A673 (cell line): ENCODE results near the gene PAF1. TPM values are rescaled to one million over a fixed set of nuclear protein-coding genes. Genes with fewer than 3 reads are reported as not detected.

Experiments
- BruUV-seq: library from RNA; stranded (reverse); fragments of 400-500 nt; replicated peaks from 2 replicates; lab custom pipeline; 2021; lab: Mats Ljungman, UMichigan
- CTCF ChIA-PET: fragments of 300-600 bp; sonication (Branson Sonifier 250); formaldehyde crosslinking; loops from one replicate; lab custom pipeline; 2022; ENCODE audit warnings: antibody characterized with exemption; lab: Charles Lee
- POLR2A ChIA-PET: fragments of 300-600 bp; sonication (Branson Sonifier 250); formaldehyde crosslinking; loops from one replicate; lab custom pipeline; 2022; ENCODE audit warnings: antibody characterized with exemption; ENCODE audit not compliant: low non-redundant PET; lab: Charles Lee
- DNase-seq: peaks from one replicate; pipeline ENCODE4 v3.0.0-alpha.2; 2015; ENCODE audit warnings: low spot score
- H3K27ac ChIP-seq: fragments of 200-600 bp; sonication (generic); 2 replicates; pipeline ENCODE4 v1.5.1; 2016; ENCODE audit warnings: mixed run types, low read depth, mild to moderate bottlenecking, mixed read lengths, antibody characterized with exemption, low read length; ENCODE audit not compliant: poor library complexity, severe bottlenecking
- H3K27me3 ChIP-seq: fragments of 200-600 bp; sonication (generic); replicated peaks from 2 replicates; pipeline ENCODE4 v1.6.1; 2017; ENCODE audit warnings: mixed run types, low read depth, mild to moderate bottlenecking, mixed read lengths, antibody characterized with exemption, low read length; ENCODE audit not compliant: insufficient read depth, poor library complexity
- H3K36me3 ChIP-seq: fragments of 200-600 bp; sonication (generic); 2 replicates; pipeline ENCODE4 v1.6.1; 2016; ENCODE audit warnings: mixed run types, mild to moderate bottlenecking, mixed read lengths, antibody characterized with exemption, low read length; ENCODE audit not compliant: insufficient read depth, poor library complexity, severe bottlenecking
- H3K4me1 ChIP-seq: fragments of 200-600 bp; sonication (generic); 2 replicates; pipeline ENCODE4 v1.6.1; 2017; ENCODE audit warnings: mixed run types, mild to moderate bottlenecking, mixed read lengths, antibody characterized with exemption, low read length; ENCODE audit not compliant: insufficient read depth, poor library complexity, severe bottlenecking
- H3K4me3 ChIP-seq: fragments of 200-600 bp; sonication (generic); 2 replicates; pipeline ENCODE4 v1.5.1; 2016; ENCODE audit warnings: low read depth, mixed run types, mild to moderate bottlenecking, mixed read lengths, low read length; ENCODE audit not compliant: poor library complexity, severe bottlenecking
- H3K9me3 ChIP-seq: fragments of 200-600 bp; sonication (generic); 2 replicates; pipeline ENCODE4 v1.6.1; 2016; ENCODE audit warnings: mixed run types, low read depth, mild to moderate bottlenecking, mixed read lengths, antibody characterized with exemption, low read length; ENCODE audit not compliant: poor library complexity, severe bottlenecking
- EZH2 ChIP-seq: fragments of 200-600 bp; sonication (generic); IDR thresholded peaks from 2 replicates; pipeline ENCODE4 v1.6.1; 2017; ENCODE audit warnings: borderline replicate concordance, low read depth, mild to moderate bottlenecking, mixed read lengths, antibody characterized with exemption, low read length; ENCODE audit not compliant: poor library complexity, severe bottlenecking
- intact Hi-C: fragments of 100-400 bp; cut with micrococcal nuclease; formaldehyde crosslinking; loops from one replicate; pipeline ENCODE4 v1.10.0; 2022; ENCODE audit not compliant: unreplicated experiment
- total RNA-seq: library from RNA; stranded (reverse); gene quantifications from 2 replicates; pipeline ENCODE4 v1.2.3, GENCODE V29; 2021
- TF ChIP-seq, protein P1 (sequence below): fragments of 300-800, 200-600 bp; sonication (generic); conservative IDR thresholded peaks from 2 replicates; pipeline ENCODE4 v1.5.1; 2017; ENCODE audit warnings: low read depth, mild to moderate bottlenecking, antibody characterized with exemption, low read length, moderate library complexity, mixed read lengths

The PAF1 gene
- total RNA-seq, 1 experiment from 2014 or later, result 70.2 TPM

DNA sequence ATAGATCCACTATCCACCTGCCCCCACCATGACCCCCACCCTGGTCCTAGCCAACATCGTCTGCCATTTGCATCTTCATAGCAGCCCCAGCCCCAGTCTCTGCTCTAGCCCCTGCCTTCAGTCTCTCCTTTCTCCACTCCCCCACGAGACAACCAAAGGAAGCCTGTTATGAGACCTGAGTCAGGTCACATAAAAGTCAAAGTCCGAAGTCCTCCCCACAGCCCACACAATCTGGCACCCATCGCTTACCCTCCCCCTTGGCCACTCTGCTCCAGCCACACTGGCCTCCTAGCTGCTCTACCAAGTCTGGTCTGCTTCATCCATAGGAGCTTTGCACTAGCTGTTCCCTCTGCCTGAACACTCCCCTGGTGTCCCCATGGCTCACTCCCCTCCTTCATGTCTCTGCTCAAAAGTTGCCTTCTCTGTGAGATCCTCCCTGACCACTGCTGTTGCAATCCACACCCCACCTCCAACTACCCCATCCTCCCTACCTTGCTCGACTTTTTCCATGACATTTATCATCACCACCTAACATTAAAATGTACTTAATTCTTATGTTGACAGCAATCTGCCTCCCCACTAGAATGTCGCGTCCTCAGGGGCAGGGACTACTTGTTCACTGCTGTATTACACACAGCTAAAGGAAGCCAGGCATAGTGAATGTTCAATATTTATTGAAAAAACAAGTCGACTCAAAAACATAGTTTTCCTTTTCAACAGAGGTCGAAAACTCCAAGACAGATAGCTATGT lies 20.4 kb upstream of the PAF1 start:
- intact Hi-C loops, result loop anchor here (5.0 kb wide), 1 partner anchor 289 kb away; no protein-coding TSS in a partner anchor
- BruUV-seq, result no TSS peak

DNA sequence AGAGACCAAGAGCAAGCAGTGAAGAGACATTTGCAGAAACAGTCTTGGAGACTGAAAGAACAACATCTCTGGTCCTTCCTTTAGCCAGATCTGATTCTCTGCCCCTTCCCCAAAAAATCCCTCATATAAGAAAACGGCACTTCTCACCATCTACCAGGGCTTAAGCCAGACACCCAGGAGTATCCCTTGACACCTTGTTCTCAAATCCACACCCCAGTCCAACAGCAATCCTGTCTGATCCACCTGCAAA lies 19.9 kb upstream of the PAF1 start:
- POLR2A ChIA-PET, result no interaction called here
- no peak overlapping the region for H3K4me3 ChIP-seq
- peak overlapping the region; percentile 93 for H3K27ac ChIP-seq
- no peak for DNase-seq
- H3K27me3 ChIP-seq, result no peaks in the 10 kb centered on the region
- no peak for TF ChIP-seq EZH2
- TF ChIP-seq, protein P1, sequence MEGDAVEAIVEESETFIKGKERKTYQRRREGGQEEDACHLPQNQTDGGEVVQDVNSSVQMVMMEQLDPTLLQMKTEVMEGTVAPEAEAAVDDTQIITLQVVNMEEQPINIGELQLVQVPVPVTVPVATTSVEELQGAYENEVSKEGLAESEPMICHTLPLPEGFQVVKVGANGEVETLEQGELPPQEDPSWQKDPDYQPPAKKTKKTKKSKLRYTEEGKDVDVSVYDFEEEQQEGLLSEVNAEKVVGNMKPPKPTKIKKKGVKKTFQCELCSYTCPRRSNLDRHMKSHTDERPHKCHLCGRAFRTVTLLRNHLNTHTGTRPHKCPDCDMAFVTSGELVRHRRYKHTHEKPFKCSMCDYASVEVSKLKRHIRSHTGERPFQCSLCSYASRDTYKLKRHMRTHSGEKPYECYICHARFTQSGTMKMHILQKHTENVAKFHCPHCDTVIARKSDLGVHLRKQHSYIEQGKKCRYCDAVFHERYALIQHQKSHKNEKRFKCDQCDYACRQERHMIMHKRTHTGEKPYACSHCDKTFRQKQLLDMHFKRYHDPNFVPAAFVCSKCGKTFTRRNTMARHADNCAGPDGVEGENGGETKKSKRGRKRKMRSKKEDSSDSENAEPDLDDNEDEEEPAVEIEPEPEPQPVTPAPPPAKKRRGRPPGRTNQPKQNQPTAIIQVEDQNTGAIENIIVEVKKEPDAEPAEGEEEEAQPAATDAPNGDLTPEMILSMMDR, result no peak
- peaks cover 44% of the 10 kb centered on the region for H3K4me1 ChIP-seq
- no peaks in the 10 kb centered on the region for H3K9me3 ChIP-seq
- intact Hi-C loops, result loop anchor here (5.0 kb wide), 1 partner anchor 288 kb away; no protein-coding TSS in a partner anchor
- CTCF ChIA-PET, result interaction anchor here (1.8 kb wide), 1 partner anchor 13 kb away, joined by 16 read pairs; no protein-coding TSS in a partner anchor
- no TSS peak for BruUV-seq
- peaks cover 8% of the 10 kb centered on the region for H3K36me3 ChIP-seq

More for the DNA sequence above, 20.4 kb upstream of the PAF1 start:
- H3K27ac ChIP-seq, result peak overlapping the region; percentile 44
- TF ChIP-seq EZH2, result no peak
- TF ChIP-seq, protein P1, result no peak
- no peak for DNase-seq
- no peaks in the 10 kb centered on the region for H3K27me3 ChIP-seq
- no peaks in the 10 kb centered on the region for H3K9me3 ChIP-seq
- H3K4me3 ChIP-seq, result peak overlapping the region; percentile 100
- H3K36me3 ChIP-seq, result peaks cover 13% of the 10 kb centered on the region
- CTCF ChIA-PET, result interaction anchor here (0.9 to 1.8 kb wide), 3 partner anchors 13 to 310 kb away, joined by 4 to 16 read pairs (median 4); partner anchors contain the start of gene RPS16
- POLR2A ChIA-PET, result interaction anchor here (0.5 kb wide), 1 partner anchor 36 kb away, joined by 3 read pairs; no protein-coding TSS in a partner anchor
- peaks cover 46% of the 10 kb centered on the region for H3K4me1 ChIP-seq

DNA sequence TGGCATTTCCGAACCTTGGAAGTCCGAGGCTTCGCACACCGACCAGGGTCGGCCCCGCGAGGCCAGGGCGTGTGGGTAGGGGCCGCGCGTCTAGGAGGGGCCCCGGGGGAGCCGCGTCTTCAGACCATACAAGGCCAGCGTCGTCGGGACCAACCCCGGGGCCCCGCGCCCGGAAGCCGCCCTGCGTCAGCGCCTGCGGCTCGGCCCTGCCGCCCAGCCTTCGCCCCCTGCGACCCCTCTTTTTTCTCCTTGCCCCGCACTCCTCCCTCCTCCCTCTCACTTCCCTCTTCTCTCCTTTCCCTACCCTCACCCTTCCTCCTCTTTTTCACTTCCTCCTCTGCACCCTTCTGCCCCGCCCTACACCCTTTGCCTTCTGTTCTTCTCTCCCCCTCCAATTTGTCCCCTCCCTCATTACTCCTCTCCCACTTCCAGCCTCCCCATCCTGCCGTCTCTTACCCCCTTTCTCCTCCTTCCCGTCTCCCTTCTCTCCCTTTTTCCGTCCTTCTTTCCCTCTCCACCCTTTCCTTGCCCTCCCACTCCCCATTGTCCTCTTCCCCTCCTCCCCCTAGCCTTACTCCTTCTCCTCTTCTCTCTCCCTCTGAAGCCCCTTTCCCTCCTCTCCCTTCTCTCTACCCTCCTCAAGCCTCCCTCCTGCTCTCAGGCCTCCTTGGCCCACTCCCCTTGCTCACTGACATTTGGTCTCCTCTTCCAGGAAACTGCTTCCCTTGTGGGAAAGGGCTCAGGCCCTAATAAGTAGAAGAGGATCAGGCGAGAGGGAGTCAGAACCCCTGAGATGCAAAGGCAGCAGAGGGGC lies 19.3 kb upstream of the PAF1 start:
- CTCF ChIA-PET, result no interaction called here

More for the DNA sequence above, 19.3 kb upstream of the PAF1 start:
- Histone ChIP-seq H3K9me3 (no peaks in the 10 kb centered on the region), H3K36me3 (peaks cover 7% of the 10 kb centered on the region), H3K4me1 (peaks cover 41% of the 10 kb centered on the region), H3K27ac (peak overlapping the region; percentile 93), H3K4me3 (peak overlapping the region; percentile 68), H3K27me3 (no peaks in the 10 kb centered on the region)
- TF ChIP-seq, protein P1, result no peak
- no peak for TF ChIP-seq EZH2
- DNase-seq, result no peak
- BruUV-seq, result no TSS peak
- intact Hi-C loops, result loop anchor here (5.0 kb wide), 1 partner anchor 288 kb away; no protein-coding TSS in a partner anchor
- POLR2A ChIA-PET, result no interaction called here
